H9 (cell line): Measurements from ENCODE around the gene STK10. TPM values are rescaled to one million over a fixed set of nuclear protein-coding genes. Genes with fewer than 3 reads are reported as not detected.

ENCODE experiments used
- DNase-seq: peaks from one replicate; pipeline ENCODE4 v3.0.0-alpha.2; 2017
- H2AFZ ChIP-seq: one replicate; pipeline ENCODE4 v1.6.1; 2013; ENCODE audit warnings: mild to moderate bottlenecking, low read length, control low read depth, moderate library complexity
- H2AK5ac ChIP-seq: 2 replicates; pipeline ENCODE4 v1.6.1; 2013; ENCODE audit warnings: low read length, control low read depth, mixed read lengths; ENCODE audit not compliant: insufficient read length
- H2BK120ac ChIP-seq: one replicate; pipeline ENCODE4 v1.6.1; 2013; ENCODE audit warnings: low read depth, mild to moderate bottlenecking, low read length, control low read depth, inconsistent platforms; ENCODE audit not compliant: poor library complexity, severe bottlenecking
- H2BK12ac ChIP-seq: 2 replicates; pipeline ENCODE4 v1.6.1; 2013; ENCODE audit warnings: low read length, control low read depth, mixed read lengths, low read depth; ENCODE audit not compliant: insufficient read length
- H2BK15ac ChIP-seq: 2 replicates; pipeline ENCODE4 v1.6.1; 2013; ENCODE audit warnings: low read depth, low read length, control low read depth
- H2BK20ac ChIP-seq: one replicate; pipeline ENCODE4 v1.6.1; 2013; ENCODE audit warnings: low read depth, mild to moderate bottlenecking, low read length, control low read depth, inconsistent platforms; ENCODE audit not compliant: poor library complexity, severe bottlenecking
- H2BK5ac ChIP-seq: 2 replicates; pipeline ENCODE4 v1.6.1; 2013; ENCODE audit warnings: low read length, control low read depth, mixed read lengths; ENCODE audit not compliant: insufficient read length
- H3K14ac ChIP-seq: 2 replicates; pipeline ENCODE4 v1.6.1; 2013; ENCODE audit warnings: low read length, control low read depth; ENCODE audit not compliant: insufficient read depth
- H3K18ac ChIP-seq: 2 replicates; pipeline ENCODE4 v1.6.1; 2013; ENCODE audit warnings: low read depth, mild to moderate bottlenecking, mixed read lengths, low read length, control low read depth; ENCODE audit not compliant: insufficient read length
- H3K23ac ChIP-seq: 2 replicates; pipeline ENCODE4 v1.6.1; 2013; ENCODE audit warnings: low read length, control low read depth, mixed read lengths, low read depth; ENCODE audit not compliant: insufficient read length
- H3K23me2 ChIP-seq: 2 replicates; pipeline ENCODE4 v1.6.1; 2013; ENCODE audit warnings: low read depth, mild to moderate bottlenecking, mixed read lengths, low read length, control low read depth; ENCODE audit not compliant: insufficient read length, poor library complexity, severe bottlenecking
- H3K27ac ChIP-seq: 2 replicates; pipeline ENCODE4 v1.5.1; 2013; ENCODE audit warnings: low read length, control low read depth, mixed read lengths, low read depth; ENCODE audit not compliant: insufficient read length
- H3K27me3 ChIP-seq: 2 replicates; pipeline ENCODE4 v1.6.1; 2013; ENCODE audit warnings: low read length, control low read depth, inconsistent platforms; ENCODE audit not compliant: insufficient read depth
- H3K4ac ChIP-seq: 2 replicates; pipeline ENCODE4 v1.6.1; 2013; ENCODE audit warnings: low read depth, mild to moderate bottlenecking, control low read depth, inconsistent platforms, low read length, moderate library complexity
- H3K4me1 ChIP-seq: 2 replicates; pipeline ENCODE4 v1.6.1; 2013; ENCODE audit warnings: low read length, control low read depth, inconsistent platforms; ENCODE audit not compliant: insufficient read depth
- H3K4me2 ChIP-seq: 2 replicates; pipeline ENCODE4 v1.6.1; 2013; ENCODE audit warnings: low read length, control low read depth, mixed read lengths; ENCODE audit not compliant: insufficient read length, insufficient read depth
- H3K56ac ChIP-seq: 2 replicates; pipeline ENCODE4 v1.6.1; 2013; ENCODE audit warnings: low read depth, mild to moderate bottlenecking, mixed read lengths, low read length, control low read depth; ENCODE audit not compliant: insufficient read length
- H3K79me1 ChIP-seq: 2 replicates; pipeline ENCODE4 v1.6.1; 2013; ENCODE audit warnings: low read depth, mild to moderate bottlenecking, moderate library complexity, low read length, control low read depth, inconsistent platforms; ENCODE audit not compliant: insufficient read depth, poor library complexity, severe bottlenecking
- H3K79me2 ChIP-seq: 2 replicates; pipeline ENCODE4 v1.6.1; 2013; ENCODE audit warnings: low read length, control low read depth, inconsistent platforms; ENCODE audit not compliant: insufficient read depth
- H3K9ac ChIP-seq: 2 replicates; pipeline ENCODE4 v1.6.1; 2013; ENCODE audit warnings: low read length, control low read depth, mixed read lengths; ENCODE audit not compliant: insufficient read length; ENCODE audit errors: extremely low read depth
- H3K9me3 ChIP-seq: one replicate; pipeline ENCODE4 v1.6.1; 2013; ENCODE audit warnings: low read depth, low read length, inconsistent platforms; ENCODE audit not compliant: control insufficient read depth
- H3T11ph ChIP-seq: one replicate; pipeline ENCODE4 v1.6.1; 2013; ENCODE audit warnings: mild to moderate bottlenecking, low read length, control low read depth, inconsistent platforms
- H4K20me1 ChIP-seq: one replicate; pipeline ENCODE4 v1.6.1; 2013; ENCODE audit not compliant: control insufficient read depth, insufficient read length, insufficient read depth
- H4K5ac ChIP-seq: 2 replicates; pipeline ENCODE4 v1.6.1; 2013; ENCODE audit warnings: low read depth, mild to moderate bottlenecking, mixed read lengths, low read length, control low read depth; ENCODE audit not compliant: insufficient read length
- H4K8ac ChIP-seq: replicated peaks from 2 replicates; pipeline ENCODE4 v1.6.1; 2013; ENCODE audit warnings: low read length, control low read depth, mixed read lengths, low read depth; ENCODE audit not compliant: insufficient read length
- H4K91ac ChIP-seq: 2 replicates; pipeline ENCODE4 v1.6.1; 2013; ENCODE audit warnings: low read depth, mild to moderate bottlenecking, moderate library complexity, mixed read lengths, low read length, control low read depth; ENCODE audit not compliant: insufficient read length
- H3K27ac Mint-ChIP-seq, 3 experiments: 2 replicates in 2 of 3; 3 replicates in 1 of 3; pipeline ENCODE4 v1.8.0; 2020 to 2021; ENCODE audit warnings: mixed read lengths in 3 of 3, mild to moderate bottlenecking in 1 of 3, moderate library complexity in 1 of 3
- H3K27me3 Mint-ChIP-seq: 2 replicates; pipeline ENCODE4 v1.8.0; 2021; ENCODE audit warnings: low read depth, mild to moderate bottlenecking, moderate library complexity, mixed read lengths
- H3K36me3 Mint-ChIP-seq, 3 experiments: 2 replicates in 2 of 3; 3 replicates in 1 of 3; pipeline ENCODE4 v1.8.0; 2020 to 2021; ENCODE audit warnings: low read depth in 3 of 3, mixed read lengths in 3 of 3; ENCODE audit not compliant: insufficient read depth in 1 of 3
- H3K4me1 Mint-ChIP-seq, 2 experiments: 2 replicates each; pipeline ENCODE4 v1.8.0; 2020; ENCODE audit warnings: mixed read lengths in 2 of 2
- H3K4me3 Mint-ChIP-seq, 2 experiments: 2 replicates in 1 of 2; 3 replicates in 1 of 2; pipeline ENCODE4 v1.8.0; 2020 to 2021; ENCODE audit warnings: mild to moderate bottlenecking in 2 of 2, mixed read lengths in 2 of 2, moderate library complexity in 1 of 2
- H3K9me3 Mint-ChIP-seq, 2 experiments: 2 replicates in 1 of 2; 3 replicates in 1 of 2; pipeline ENCODE4 v1.8.0; 2020; ENCODE audit warnings: mild to moderate bottlenecking in 2 of 2, mixed read lengths in 2 of 2, moderate library complexity in 1 of 2
- WGBS: extraction: QIAGEN DNeasy Blood & Tissue Kit; methylation state at CpG from one replicate; pipeline ENCODE4 v1.1.7; 2013; ENCODE audit warnings: missing lambda C conversion rate, low lambda C conversion rate, mixed read lengths; ENCODE audit not compliant: insufficient read length; ENCODE audit errors: extremely low coverage; 5-methylcytosine and 5-hydroxymethylcytosine counted together
- total RNA-seq: library from RNA; stranded (reverse); gene quantifications from 2 replicates; pipeline ENCODE4 v1.2.1, GENCODE V29; 2021
- TF ChIP-seq, protein P1 (sequence below): fragments of 200-600 bp; sonication (generic); conservative IDR thresholded peaks from 3 replicates; pipeline ENCODE4 v1.8.0; 2021; ENCODE audit warnings: antibody characterized with exemption, mild to moderate bottlenecking

STK10 gene
- total RNA-seq, 1 experiment from 2014 or later = 14.6 TPM

DNA sequence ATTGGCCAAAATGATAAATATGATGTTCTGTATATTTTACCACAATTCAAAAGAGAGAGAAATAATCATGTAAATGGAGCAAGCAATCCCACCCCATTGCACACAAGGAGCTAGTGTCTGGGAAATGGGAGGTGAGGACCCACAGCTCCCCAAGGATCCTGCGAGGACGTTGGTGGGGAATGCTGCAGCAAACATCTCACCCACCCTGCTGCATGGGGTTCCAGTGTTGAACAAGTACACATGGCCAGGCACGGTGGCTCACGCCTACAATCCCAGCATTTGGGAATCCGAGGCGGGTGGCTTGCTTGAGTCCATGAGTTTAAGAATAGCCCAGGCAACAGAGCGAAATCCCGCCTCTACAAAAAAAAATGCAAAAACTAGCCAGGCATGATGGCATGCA lies 29.0 kb downstream of the STK10 start:
- WGBS = no CpG with 5 or more reads among the region's 8 CpGs
- Histone ChIP-seq H3K27me3 (no peaks in the 10 kb centered on the region), H2AFZ (no peak overlapping the region), H3K18ac (no peak overlapping the region), H3K4me1 (no peaks in the 10 kb centered on the region), H3K23ac (no peak overlapping the region), H3K9ac (no peak overlapping the region), H3K14ac (no peak overlapping the region; the same call in 1 of the 2 replicates), H2BK120ac (no peak overlapping the region), H3K79me2 (no peaks in the 10 kb centered on the region), H2AK5ac (no peak overlapping the region), H3K4me2 (no peak overlapping the region), H2BK20ac (no peak overlapping the region), H3T11ph (no peak overlapping the region), H2BK12ac (no peak overlapping the region), H3K9me3 (no peaks in the 10 kb centered on the region), H4K5ac (no peak overlapping the region), H3K27ac (no peak overlapping the region), H3K4ac (no peak overlapping the region), H2BK15ac (no peak overlapping the region), H3K56ac (no peak overlapping the region), H2BK5ac (no peak overlapping the region), H4K20me1 (no peaks in the 10 kb centered on the region), H4K8ac (no peak overlapping the region), H3K23me2 (peaks cover 3% of the 10 kb centered on the region), H4K91ac (no peak overlapping the region), H3K79me1 (peaks cover 2% of the 10 kb centered on the region)
- no peak overlapping the region; a peak in 1 of 7 replicates for H3K27ac Mint-ChIP-seq
- TF ChIP-seq, protein P1, sequence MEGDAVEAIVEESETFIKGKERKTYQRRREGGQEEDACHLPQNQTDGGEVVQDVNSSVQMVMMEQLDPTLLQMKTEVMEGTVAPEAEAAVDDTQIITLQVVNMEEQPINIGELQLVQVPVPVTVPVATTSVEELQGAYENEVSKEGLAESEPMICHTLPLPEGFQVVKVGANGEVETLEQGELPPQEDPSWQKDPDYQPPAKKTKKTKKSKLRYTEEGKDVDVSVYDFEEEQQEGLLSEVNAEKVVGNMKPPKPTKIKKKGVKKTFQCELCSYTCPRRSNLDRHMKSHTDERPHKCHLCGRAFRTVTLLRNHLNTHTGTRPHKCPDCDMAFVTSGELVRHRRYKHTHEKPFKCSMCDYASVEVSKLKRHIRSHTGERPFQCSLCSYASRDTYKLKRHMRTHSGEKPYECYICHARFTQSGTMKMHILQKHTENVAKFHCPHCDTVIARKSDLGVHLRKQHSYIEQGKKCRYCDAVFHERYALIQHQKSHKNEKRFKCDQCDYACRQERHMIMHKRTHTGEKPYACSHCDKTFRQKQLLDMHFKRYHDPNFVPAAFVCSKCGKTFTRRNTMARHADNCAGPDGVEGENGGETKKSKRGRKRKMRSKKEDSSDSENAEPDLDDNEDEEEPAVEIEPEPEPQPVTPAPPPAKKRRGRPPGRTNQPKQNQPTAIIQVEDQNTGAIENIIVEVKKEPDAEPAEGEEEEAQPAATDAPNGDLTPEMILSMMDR = no peak
- H3K9me3 Mint-ChIP-seq = no peaks in the 10 kb centered on the region; a peak in 1 of 5 replicates
- H3K36me3 Mint-ChIP-seq = peaks cover 0 to 5% (median 2%) of the 10 kb centered on the region in 3 experiments; a peak in 4 of 7 replicates
- no peak for DNase-seq
- peaks cover 0 to 5% of the 10 kb centered on the region in 2 experiments; a peak in 2 of 4 replicates for H3K4me1 Mint-ChIP-seq
- H3K27me3 Mint-ChIP-seq = no peaks in the 10 kb centered on the region
- no peak overlapping the region for H3K4me3 Mint-ChIP-seq
